NCI-H128 (cell line): ENCODE data around the gene GNA12.

ENCODE experiments used
- DNase-seq: peaks from one replicate; lab custom pipeline; 2025; ENCODE audit not compliant: unreplicated experiment; lab: John Stamatoyannopoulos, UW

GNA12 gene

GRCh38 chr7:2844153-2845033, at the start of gene GNA12:
GNA12 (minus strand) TSS chr7:2844308; CDS start chr7:2844161, 147 bp downstream.
- peak; percentile 98 for DNase-seq

- no peak for DNase-seq
Observed at GRCh38 chr7:2893411-2893861, 49.3 kb upstream of the GNA12 start.

GRCh38 chr7:2892549-2892948, 48.4 kb upstream of the GNA12 start:
- no peak for DNase-seq

- DNase-seq: no peak
Observed at GRCh38 chr7:2887816-2888215, 43.7 kb upstream of the GNA12 start.

- DNase-seq: peak; percentile 27
Observed at GRCh38 chr7:2886900-2887299, 42.8 kb upstream of the GNA12 start.

GRCh38 chr7:2886391-2886790, 42.3 kb upstream of the GNA12 start:
- no peak for DNase-seq

- no peak for DNase-seq
Observed at GRCh38 chr7:2884161-2884560, 40.1 kb upstream of the GNA12 start.

- no peak for DNase-seq
Observed at GRCh38 chr7:2883101-2883500, 39.0 kb upstream of the GNA12 start.

GRCh38 chr7:2882111-2882510, 38.0 kb upstream of the GNA12 start:
- no peak for DNase-seq

- no peak for DNase-seq
Observed at GRCh38 chr7:2880874-2881533, 36.9 kb upstream of the GNA12 start.

GRCh38 chr7:2880051-2880450, 35.9 kb upstream of the GNA12 start:
- DNase-seq: no peak

GRCh38 chr7:2879354-2879753, 35.2 kb upstream of the GNA12 start:
- DNase-seq: no peak

GRCh38 chr7:2878306-2878705, 34.2 kb upstream of the GNA12 start:
- DNase-seq: no peak

GRCh38 chr7:2876031-2876731, 32.1 kb upstream of the GNA12 start:
- DNase-seq: no peak

GRCh38 chr7:2873686-2874551, 29.8 kb upstream of the GNA12 start:
- DNase-seq: no peak

GRCh38 chr7:2873146-2873545, 29.0 kb upstream of the GNA12 start:
- DNase-seq: no peak

GRCh38 chr7:2872296-2872874, 28.3 kb upstream of the GNA12 start:
- no peak for DNase-seq

- DNase-seq: no peak
Observed at GRCh38 chr7:2870471-2870931, 26.4 kb upstream of the GNA12 start.

- no peak for DNase-seq
Observed at GRCh38 chr7:2869981-2870380, 25.9 kb upstream of the GNA12 start.

GRCh38 chr7:2866601-2867000, 22.5 kb upstream of the GNA12 start:
- DNase-seq: no peak
